Measurements from ENCODE around the gene ACKR2.
A peak's percentile ranks its signal among the peaks of the same experiment; 100 is the strongest.

The ACKR2 gene

GRCh38 chr3:42880601-42881451 is 71.6 kb downstream of the ACKR2 start (continued):
- TF ChIP-seq ZNF776 (tag by site-specific recombination; IDR thresholded peaks at IDR 0.05; ENCODE audit: borderline replicate concordance), result no peak
- TF ChIP-seq ZBTB21 (tag by site-specific recombination; IDR thresholded peaks at IDR 0.05), result no peak
- TF ChIP-seq ZBTB49 (tag by site-specific recombination; IDR thresholded peaks at IDR 0.05; ENCODE audit: low read depth), result no peak
- no peak for TF ChIP-seq ZNF121 (tag by site-specific recombination; IDR thresholded peaks at IDR 0.05)
- peak; percentile 59; the same call in 1 of the 2 replicates for TF ChIP-seq ZNF76 (tag by site-specific recombination; IDR thresholded peaks at IDR 0.05; ENCODE audit: borderline replicate concordance, low read depth)
- no peak for TF ChIP-seq ZNF747 (tag by site-specific recombination; IDR thresholded peaks at IDR 0.05)
- no peak; the same call in 1 of the 2 replicates for TF ChIP-seq ZNF133 (tag by site-specific recombination; IDR thresholded peaks at IDR 0.05)
- no peak for TF ChIP-seq ZNF677 (tag by site-specific recombination; IDR thresholded peaks at IDR 0.05)
- TF ChIP-seq ZNF26 (tag by site-specific recombination; IDR thresholded peaks at IDR 0.05), result no peak
- TF ChIP-seq ZNF394 (tag by site-specific recombination; IDR thresholded peaks at IDR 0.05; ENCODE audit: borderline replicate concordance), result peak; percentile 32; the same call in 1 of the 2 replicates
- peak; percentile 80 for TF ChIP-seq KLF16 (tag by site-specific recombination; IDR thresholded peaks at IDR 0.05)
- no peak for TF ChIP-seq SALL2 (tag by site-specific recombination; IDR thresholded peaks at IDR 0.05; ENCODE audit: borderline replicate concordance)
- TF ChIP-seq SCRT1 (tag by site-specific recombination; IDR thresholded peaks at IDR 0.05; ENCODE audit: borderline replicate concordance), result no peak
- TF ChIP-seq ZNF24 (tag by site-specific recombination; IDR thresholded peaks at IDR 0.05), result 0 out of 2 replicates have a peak, but pooled peaks have one; percentile 32
- no peak for TF ChIP-seq BCL6B (tag by site-specific recombination; IDR thresholded peaks at IDR 0.05)
- TF ChIP-seq ZNF140 (tag by site-specific recombination; IDR thresholded peaks at IDR 0.05), result no peak
- TF ChIP-seq ZNF416 (tag by site-specific recombination; IDR thresholded peaks at IDR 0.05), result no peak
- peak; percentile 74 for TF ChIP-seq ZBTB11 (tag by site-specific recombination; conservative IDR thresholded peaks at IDR 0.05; ENCODE audit: low read depth)
- no peak for TF ChIP-seq ZNF10 (tag by site-specific recombination; IDR thresholded peaks at IDR 0.05)
- no peak for TF ChIP-seq ZNF155 (tag by site-specific recombination; IDR thresholded peaks at IDR 0.05)
- TF ChIP-seq SP7 (tag by site-specific recombination; IDR thresholded peaks at IDR 0.05), result peak; percentile 58
- TF ChIP-seq MYNN (tag by site-specific recombination; IDR thresholded peaks at IDR 0.05; ENCODE audit: borderline replicate concordance), result no peak
- no peak for TF ChIP-seq ZNF280D (tag by site-specific recombination; IDR thresholded peaks at IDR 0.05)
- no peak for TF ChIP-seq ZNF184 (tag by site-specific recombination; IDR thresholded peaks at IDR 0.05)
- TF ChIP-seq ZBTB8A (tag by site-specific recombination; IDR thresholded peaks at IDR 0.05), result peak; percentile 81
- TF ChIP-seq ZNF654 (tag by site-specific recombination; IDR thresholded peaks at IDR 0.05; ENCODE audit: low read depth), result peak; percentile 78
- TF ChIP-seq ZFP41 (tag by site-specific recombination; IDR thresholded peaks at IDR 0.05; ENCODE audit: borderline replicate concordance), result no peak
- TF ChIP-seq RBAK (tag by site-specific recombination; IDR thresholded peaks at IDR 0.05), result no peak

Measured in HEK293 (cell line).